Type B pancreatic cell (in vitro differentiated cells): ENCODE measurements around the gene PSD. TPM values are rescaled to one million over a fixed set of nuclear protein-coding genes. Genes with fewer than 3 reads are reported as not detected.

Experiments
- DNase-seq: peaks from one replicate; pipeline ENCODE4 v3.0.0; 2021; ENCODE audit warnings: mixed read lengths; ENCODE audit not compliant: unreplicated experiment; ENCODE audit errors: extremely low spot score
- H3K27ac Mint-ChIP-seq: 2 replicates; pipeline ENCODE4 v1.8.0; 2021; ENCODE audit warnings: mild to moderate bottlenecking, mixed read lengths
- H3K27me3 Mint-ChIP-seq: 2 replicates; pipeline ENCODE4 v1.8.0; 2021; ENCODE audit warnings: mixed read lengths
- H3K36me3 Mint-ChIP-seq: 2 replicates; pipeline ENCODE4 v1.8.0; 2021; ENCODE audit warnings: mixed read lengths
- H3K4me1 Mint-ChIP-seq: one replicate; pipeline ENCODE4 v1.8.0; 2021; ENCODE audit warnings: mixed read lengths; ENCODE audit not compliant: unreplicated experiment
- H3K4me3 Mint-ChIP-seq: 2 replicates; pipeline ENCODE4 v1.8.0; 2021; ENCODE audit warnings: mild to moderate bottlenecking, mixed read lengths
- H3K9me3 Mint-ChIP-seq: 2 replicates; pipeline ENCODE4 v1.8.0; 2021; ENCODE audit warnings: mixed read lengths
- total RNA-seq: library from RNA; stranded (reverse); gene quantifications from 2 replicates; pipeline ENCODE4 v1.2.1, GENCODE V29; 2021; ENCODE audit warnings: low replicate concordance
- TF ChIP-seq, protein P1 (sequence below): fragments of 200-600 bp; sonication (generic); conservative IDR thresholded peaks from 2 replicates; pipeline ENCODE4 v1.5.0; 2021; ENCODE audit warnings: antibody characterized with exemption, mild to moderate bottlenecking

PSD gene
- total RNA-seq, 1 donor from 2014 or later: 7.8 TPM

DNA sequence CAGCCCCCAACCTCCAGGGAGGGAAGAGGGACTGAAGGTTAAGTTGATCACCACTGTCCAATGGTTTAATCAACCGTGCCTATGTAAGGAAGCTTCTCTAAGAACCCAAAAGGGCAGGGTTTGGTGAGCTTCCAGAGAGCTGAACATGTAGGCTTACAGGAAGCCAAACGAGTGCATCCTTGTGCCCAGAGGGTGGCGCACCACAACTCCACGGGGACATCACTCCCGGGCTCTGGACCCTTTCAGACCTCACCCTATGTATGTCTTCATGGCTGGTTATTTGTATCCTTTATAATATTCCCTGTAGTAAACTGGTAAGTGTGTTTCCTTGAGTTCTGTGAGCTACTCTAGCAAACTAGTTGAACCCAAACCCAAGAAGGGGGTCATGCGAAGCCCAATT lies 34.5 kb downstream of the PSD start:
- peaks cover 4% of the 10 kb centered on the region for H3K36me3 Mint-ChIP-seq
- no peaks in the 10 kb centered on the region for H3K4me1 Mint-ChIP-seq
- no peaks in the 10 kb centered on the region for H3K9me3 Mint-ChIP-seq
- no peak overlapping the region for H3K27ac Mint-ChIP-seq
- H3K27me3 Mint-ChIP-seq: peaks cover 3% of the 10 kb centered on the region
- H3K4me3 Mint-ChIP-seq: no peak overlapping the region
- TF ChIP-seq, protein P1, sequence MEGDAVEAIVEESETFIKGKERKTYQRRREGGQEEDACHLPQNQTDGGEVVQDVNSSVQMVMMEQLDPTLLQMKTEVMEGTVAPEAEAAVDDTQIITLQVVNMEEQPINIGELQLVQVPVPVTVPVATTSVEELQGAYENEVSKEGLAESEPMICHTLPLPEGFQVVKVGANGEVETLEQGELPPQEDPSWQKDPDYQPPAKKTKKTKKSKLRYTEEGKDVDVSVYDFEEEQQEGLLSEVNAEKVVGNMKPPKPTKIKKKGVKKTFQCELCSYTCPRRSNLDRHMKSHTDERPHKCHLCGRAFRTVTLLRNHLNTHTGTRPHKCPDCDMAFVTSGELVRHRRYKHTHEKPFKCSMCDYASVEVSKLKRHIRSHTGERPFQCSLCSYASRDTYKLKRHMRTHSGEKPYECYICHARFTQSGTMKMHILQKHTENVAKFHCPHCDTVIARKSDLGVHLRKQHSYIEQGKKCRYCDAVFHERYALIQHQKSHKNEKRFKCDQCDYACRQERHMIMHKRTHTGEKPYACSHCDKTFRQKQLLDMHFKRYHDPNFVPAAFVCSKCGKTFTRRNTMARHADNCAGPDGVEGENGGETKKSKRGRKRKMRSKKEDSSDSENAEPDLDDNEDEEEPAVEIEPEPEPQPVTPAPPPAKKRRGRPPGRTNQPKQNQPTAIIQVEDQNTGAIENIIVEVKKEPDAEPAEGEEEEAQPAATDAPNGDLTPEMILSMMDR: peak; percentile 45
- no peak for DNase-seq

DNA sequence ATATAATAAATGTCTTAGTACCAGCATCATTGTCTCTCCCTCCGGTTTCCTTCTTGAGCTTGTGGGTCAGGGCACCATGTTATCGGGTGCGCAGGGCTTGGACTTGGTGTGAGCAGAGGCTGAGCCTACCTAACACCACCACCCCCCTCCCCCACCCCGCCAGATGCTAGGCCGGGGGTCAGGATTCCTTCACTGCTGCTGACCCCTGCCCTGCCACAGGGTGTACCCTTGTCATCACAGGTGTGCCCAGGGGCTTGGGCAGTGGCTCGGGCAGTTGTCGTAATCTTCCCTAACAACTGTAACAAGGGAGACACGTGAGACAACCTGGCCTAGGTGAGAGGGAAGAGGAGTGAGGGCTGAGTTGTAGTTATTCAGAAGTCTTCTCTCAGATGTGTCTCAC lies 35.7 kb downstream of the PSD start:
- Mint-ChIP-seq H3K27ac (no peak overlapping the region), H3K36me3 (peaks cover 4% of the 10 kb centered on the region)

DNA sequence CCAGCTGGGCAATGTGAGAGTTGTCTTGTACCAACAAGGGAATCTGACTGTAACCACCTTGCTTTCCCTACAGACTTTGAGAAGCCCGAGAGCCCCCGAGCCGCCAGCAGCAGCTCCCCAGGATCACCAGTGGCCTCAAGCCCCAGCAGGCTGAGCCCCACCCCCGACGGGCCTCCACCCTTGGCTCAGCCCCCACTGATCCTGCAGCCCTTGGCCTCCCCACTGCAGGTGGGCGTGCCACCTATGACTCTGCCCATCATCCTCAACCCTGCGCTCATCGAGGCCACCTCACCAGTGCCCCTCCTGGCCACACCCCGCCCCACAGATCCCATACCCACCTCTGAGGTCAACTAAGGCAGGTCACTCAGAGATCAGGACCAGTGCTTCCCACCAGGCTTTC lies 36.6 kb downstream of the PSD start:
- H3K36me3 Mint-ChIP-seq: peaks cover 4% of the 10 kb centered on the region
- no peaks in the 10 kb centered on the region for H3K27me3 Mint-ChIP-seq
- TF ChIP-seq, protein P1: no peak
- no peak for DNase-seq
- H3K4me1 Mint-ChIP-seq: no peaks in the 10 kb centered on the region
- H3K4me3 Mint-ChIP-seq: no peak overlapping the region
- no peaks in the 10 kb centered on the region for H3K9me3 Mint-ChIP-seq
- H3K27ac Mint-ChIP-seq: no peak overlapping the region

More for the DNA sequence above, 35.7 kb downstream of the PSD start:
- TF ChIP-seq, protein P1: no peak
- Mint-ChIP-seq H3K27me3 (no peaks in the 10 kb centered on the region), H3K9me3 (no peaks in the 10 kb centered on the region), H3K4me3 (no peak overlapping the region), H3K4me1 (no peaks in the 10 kb centered on the region)
- DNase-seq: no peak

DNA sequence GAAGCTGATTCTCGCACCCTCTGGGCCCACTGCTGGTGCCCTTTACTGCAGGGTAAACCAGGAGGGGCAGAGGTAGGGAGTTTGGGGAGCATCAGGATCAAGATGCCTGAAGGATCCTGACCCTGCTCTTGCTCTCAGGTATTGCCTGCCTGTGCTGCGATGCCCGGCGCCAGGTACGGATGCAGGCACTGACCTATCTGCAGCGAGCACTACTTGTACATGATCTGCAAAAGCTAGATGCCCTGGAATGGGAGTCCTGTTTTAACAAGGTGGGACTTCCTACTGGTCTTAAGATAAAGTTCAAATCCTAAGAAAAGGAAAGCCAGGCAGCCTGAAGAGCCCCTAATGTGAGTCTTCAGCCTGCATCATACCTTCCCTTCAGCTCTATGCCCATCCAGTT lies 39.2 kb downstream of the PSD start:
- no peak overlapping the region for H3K4me3 Mint-ChIP-seq
- H3K4me1 Mint-ChIP-seq: no peaks in the 10 kb centered on the region
- H3K27me3 Mint-ChIP-seq: no peaks in the 10 kb centered on the region
- no peak overlapping the region for H3K27ac Mint-ChIP-seq
- peaks cover 3% of the 10 kb centered on the region for H3K36me3 Mint-ChIP-seq
- TF ChIP-seq, protein P1: no peak
- no peaks in the 10 kb centered on the region for H3K9me3 Mint-ChIP-seq
- no peak for DNase-seq

DNA sequence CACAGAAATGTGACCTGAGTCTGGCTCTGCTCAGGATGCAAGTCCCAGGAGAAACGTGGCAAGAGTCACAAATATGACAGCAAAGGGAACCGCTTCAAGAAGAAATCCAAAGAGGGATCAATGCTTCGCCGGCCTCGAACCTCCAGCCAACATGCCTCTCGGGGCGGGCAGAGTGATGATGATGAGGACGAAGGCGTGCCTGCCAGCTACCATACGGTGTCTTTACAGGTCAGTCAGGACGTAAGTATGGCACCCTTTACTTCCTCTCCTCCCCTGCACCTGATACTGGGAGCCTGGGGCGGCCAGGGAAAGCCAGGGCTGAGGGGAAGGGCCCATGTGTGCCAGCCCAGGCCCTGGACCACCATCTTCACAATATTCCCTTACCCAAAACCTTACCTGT lies 41.7 kb downstream of the PSD start:
- no peak for DNase-seq
- Mint-ChIP-seq H3K36me3 (peaks cover 7% of the 10 kb centered on the region), H3K27ac (no peak overlapping the region), H3K9me3 (no peaks in the 10 kb centered on the region), H3K27me3 (no peaks in the 10 kb centered on the region), H3K4me3 (no peak overlapping the region), H3K4me1 (no peaks in the 10 kb centered on the region)
- TF ChIP-seq, protein P1: no peak

DNA sequence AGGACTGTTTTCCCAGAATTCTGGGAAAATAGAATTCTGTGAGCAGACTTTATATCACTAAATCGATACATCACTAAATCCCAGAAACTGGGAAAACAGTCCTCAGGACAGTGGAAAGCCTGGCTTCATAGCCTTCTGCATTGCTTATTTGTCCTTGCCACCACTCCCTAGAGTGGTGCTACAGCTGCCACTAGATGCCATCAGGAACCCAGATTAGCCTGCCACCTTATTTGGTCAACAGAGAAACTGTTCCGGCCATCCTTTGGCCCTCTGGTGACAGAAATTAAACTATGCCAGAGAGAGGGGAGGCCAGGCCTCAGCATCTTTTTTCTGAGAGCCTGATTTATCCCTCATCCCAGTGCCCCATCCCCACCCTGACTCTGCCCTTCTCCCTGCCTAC lies 42.7 kb downstream of the PSD start:
- DNase-seq: no peak
- H3K27me3 Mint-ChIP-seq: no peaks in the 10 kb centered on the region
- H3K27ac Mint-ChIP-seq: no peak overlapping the region
- TF ChIP-seq, protein P1: no peak
- H3K9me3 Mint-ChIP-seq: no peaks in the 10 kb centered on the region
- H3K4me1 Mint-ChIP-seq: no peaks in the 10 kb centered on the region
- H3K36me3 Mint-ChIP-seq: peaks cover 14% of the 10 kb centered on the region
- no peak overlapping the region for H3K4me3 Mint-ChIP-seq
